NCI-H82 treated with DMSO at 0.1 percent for 48 hours (cell line): ENCODE results near the gene FAM83G.
"Not testable (repeated sequence)": the region's sequence is repeated elsewhere in the genome, so short reads cannot be mapped to it uniquely, and the experiment has no call there.

Experiments
- DNase-seq: peaks from one replicate; lab custom pipeline; 2025; ENCODE audit not compliant: unreplicated experiment; lab: John Stamatoyannopoulos, UW

The FAM83G gene

DNA sequence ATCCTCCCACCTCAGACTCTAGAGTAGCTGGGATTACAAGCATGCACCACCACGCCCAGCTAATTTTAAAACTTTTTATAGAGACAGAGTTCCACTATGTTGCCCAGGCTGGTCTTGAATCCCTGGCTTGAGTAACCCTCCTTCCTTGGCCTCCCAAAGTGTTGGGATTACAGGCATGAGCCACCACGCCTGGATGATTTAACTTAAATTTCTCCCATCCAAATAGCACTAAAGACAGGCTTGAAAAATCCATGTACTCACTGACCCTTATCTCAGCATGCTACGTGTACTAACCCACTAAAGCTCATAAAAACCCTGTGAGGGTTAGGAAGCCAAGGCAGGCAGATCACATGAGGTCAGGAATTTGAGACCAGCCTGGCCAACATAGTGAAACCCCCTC is 48.0 kb downstream of the FAM83G start:
- DNase-seq, result no peak

DNA sequence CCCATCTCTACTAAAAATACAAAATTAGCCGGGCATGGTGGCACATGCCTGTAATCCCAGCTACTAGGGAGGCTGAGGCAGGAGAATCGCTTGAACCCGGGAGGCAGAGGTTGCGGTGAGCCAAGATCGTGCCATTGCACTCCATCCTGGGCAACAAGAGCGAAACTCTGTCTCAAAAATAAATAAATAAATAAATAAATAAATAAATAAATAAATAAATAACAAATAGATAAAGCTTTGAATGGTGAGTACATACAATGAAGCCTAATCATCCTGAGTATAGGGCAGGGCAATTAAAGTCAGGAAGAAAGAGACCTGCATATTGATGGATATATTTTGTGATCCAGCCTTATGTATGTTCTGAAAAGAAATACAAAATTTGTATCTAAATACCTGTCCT is 48.5 kb downstream of the FAM83G start:
- DNase-seq, result not testable (repeated sequence)

DNA sequence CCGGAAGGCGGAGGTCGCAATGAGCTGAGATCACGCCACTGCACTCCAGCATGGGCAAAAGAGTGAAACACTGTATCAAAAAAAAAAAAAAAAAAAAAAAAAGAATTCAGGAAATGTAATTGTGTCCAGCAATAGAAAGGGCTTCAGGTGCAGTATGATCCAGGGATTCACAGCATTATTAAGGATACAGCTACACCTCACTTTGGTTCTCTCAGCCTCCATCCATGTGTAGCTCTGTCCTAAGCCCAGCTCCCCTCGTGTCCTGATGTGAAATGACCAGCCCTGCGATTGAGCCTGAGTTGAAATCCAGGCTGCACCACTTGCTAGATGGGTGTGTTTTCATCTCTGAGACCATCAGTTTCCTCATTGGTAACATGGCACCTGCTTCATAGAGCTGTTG is 49.6 kb downstream of the FAM83G start:
- DNase-seq, result no peak

DNA sequence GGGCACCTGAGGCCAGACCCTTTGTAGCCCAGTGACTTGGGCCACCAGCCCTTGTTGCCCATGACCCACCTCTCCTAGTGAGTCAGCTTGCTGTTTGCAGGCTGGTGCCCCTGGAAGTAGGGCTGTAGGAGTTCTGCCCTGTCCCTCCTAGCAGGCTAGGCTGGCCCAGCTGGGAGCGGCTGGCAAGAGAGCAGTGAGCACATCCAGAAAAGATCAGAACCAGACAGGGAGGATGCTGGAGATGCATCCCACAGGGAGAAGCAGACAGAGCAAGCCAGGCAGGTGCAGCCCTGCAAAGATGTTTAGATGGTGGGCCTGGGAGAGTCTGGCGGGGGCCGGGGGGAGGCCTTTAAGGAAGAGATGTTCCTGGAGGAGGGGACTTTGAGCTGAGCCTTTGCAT is 50.2 kb downstream of the FAM83G start:
- no peak for DNase-seq

DNA sequence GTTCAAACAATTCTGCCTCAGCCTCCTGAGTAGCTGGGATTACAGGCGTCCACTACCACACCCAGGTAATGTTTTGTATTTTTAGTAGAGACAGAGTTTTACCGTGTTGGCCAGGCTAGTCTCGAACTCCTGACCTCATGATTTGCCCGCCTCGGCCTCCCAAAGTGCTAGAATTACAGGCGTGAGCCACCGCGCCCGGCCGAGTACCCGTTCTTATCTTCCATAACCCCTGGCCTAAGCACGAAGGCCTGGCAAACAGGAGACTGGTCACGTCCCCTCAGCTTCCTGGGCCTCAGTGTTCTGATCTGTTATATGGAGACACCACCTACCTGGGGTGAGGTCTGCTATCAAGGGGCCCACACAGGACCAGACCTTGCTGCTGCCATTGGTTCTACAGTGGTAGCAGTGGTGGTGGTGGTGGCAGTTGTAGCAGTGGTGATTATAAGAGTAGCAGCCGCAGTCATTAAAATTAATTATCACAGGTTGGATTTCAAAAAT is 51.3 kb downstream of the FAM83G start:
- DNase-seq, result no peak

DNA sequence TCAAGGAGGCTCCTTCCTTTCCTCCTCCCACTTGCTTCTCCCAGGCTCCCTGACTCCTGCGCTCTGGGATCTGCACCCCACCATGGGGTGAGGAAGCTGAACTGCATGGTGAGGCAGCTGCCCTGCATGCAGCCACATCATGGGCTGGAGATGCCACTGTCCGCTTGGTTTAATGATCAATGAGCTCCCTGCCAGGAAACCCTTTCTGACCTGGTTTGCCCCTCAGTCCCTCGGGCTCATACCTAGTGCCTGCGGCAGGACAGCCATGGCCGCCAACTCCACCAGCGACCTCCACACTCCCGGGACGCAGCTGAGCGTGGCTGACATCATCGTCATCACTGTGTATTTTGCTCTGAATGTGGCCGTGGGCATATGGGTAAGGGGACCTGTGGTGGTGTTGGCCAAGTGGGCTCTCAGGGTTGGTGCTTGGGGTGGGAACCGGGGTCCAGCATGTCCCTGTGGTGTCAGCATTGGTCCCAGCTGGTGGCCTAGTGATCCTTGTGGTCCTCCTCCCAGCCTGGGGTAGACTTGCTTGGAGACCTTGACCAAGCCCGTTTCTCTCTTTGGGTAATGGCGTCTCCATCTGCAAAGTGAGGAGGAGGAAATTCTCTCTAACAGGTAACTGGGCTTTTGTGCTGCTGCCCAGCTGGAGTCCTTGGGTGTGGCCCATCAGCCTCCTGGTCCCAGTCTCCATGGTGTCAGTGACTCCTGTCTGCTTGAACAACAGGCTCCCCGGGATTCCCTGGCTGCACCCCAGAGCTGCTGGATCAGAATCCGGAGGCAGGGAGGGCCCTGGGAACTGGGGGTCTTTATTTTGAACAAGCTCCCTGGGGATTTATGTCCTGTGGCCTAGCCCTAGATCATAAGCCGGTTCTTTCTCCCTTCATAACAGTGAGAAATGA is 52.4 kb downstream of the FAM83G start, which contains the start of gene SLC5A10:
Gene SLC5A10 (plus strand): TSS at position 225 of the 902 bp plus-strand sequence. CDS start 41 bp downstream, at position 266.
- no peak for DNase-seq

DNA sequence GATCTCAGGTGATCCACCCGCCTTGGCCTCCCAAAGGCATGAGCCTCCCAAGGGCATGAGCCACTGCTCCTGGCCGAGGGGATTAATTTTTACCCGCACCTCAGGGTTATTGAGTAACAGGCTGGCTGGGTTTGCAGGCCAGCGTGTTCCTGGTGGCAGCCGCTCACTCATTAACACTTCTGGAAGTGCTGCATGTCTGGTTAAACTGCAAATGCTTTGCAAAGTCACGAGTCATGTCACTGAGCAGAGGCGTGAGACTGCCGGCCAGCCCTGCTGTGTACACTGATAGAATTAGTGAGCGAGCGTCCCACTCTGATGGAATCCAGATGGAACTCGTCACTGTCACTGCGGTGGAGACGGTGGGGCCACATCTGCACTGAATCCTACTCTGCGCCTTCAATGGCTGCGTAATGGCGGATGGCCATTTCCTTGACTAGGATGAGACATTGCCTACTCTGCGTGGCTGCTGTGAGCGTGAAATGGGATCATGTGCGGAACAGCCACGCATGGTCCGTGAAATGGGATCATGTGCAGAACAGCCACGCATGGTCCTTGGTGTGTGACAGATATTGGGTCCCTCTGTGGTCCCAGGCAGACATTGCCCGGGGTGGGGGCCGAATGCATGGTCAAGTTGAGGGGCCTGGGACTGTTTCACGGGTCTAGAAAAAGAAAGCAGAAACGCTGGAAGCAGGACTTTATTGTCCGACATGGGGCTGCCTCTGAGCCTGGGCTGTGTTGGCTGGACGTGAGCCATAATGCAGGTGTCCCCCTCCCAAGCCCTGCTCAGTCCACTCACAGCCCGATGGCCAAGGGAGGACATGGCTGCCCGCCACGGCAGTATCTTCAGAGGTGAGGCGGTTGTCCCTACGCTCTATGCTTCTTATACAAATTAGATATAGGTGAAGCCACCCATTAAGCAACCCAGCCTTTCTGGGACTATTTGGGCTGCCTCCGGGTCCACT is 53.3 kb downstream of the FAM83G start:
- no peak for DNase-seq

DNA sequence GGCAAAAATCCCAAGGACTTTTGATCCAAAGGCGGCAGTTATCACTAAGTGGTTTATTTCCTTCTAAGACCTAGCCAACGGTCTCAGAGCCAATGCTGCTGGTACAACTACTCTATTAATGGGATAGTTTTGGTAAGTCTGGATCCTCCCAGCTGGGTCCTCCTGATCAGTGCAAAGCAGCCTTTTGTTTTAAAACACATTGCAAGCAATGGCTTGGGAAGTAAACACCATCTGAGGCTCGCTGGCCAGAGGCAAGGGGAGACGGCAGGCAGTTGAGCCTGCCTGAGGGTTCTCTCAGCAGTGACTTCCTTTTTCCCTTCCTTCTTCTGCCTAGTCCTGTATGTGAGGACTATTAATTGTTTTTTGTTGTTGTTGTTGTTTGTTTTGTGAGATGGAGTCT is 54.2 kb downstream of the FAM83G start:
- DNase-seq, result no peak

DNA sequence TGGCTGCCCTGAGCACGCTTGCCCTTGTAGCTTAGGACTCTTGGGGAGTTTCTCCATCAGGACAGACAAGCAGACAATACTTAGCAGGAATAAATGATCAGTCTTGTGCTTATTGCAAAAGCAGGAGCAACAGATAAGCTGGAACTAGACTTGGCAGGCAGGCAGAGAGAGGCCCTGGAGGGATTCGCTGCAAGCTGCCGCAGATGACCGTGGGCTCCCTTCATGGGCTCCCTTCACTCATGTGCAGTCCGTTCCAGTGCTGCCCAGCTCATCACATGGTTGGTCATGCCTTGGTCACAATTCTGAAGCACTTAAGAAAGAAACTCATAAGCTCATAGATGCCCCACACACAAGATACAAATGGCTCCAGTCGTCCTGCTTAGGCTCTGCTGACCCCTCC is 55.0 kb downstream of the FAM83G start:
- no peak for DNase-seq

DNA sequence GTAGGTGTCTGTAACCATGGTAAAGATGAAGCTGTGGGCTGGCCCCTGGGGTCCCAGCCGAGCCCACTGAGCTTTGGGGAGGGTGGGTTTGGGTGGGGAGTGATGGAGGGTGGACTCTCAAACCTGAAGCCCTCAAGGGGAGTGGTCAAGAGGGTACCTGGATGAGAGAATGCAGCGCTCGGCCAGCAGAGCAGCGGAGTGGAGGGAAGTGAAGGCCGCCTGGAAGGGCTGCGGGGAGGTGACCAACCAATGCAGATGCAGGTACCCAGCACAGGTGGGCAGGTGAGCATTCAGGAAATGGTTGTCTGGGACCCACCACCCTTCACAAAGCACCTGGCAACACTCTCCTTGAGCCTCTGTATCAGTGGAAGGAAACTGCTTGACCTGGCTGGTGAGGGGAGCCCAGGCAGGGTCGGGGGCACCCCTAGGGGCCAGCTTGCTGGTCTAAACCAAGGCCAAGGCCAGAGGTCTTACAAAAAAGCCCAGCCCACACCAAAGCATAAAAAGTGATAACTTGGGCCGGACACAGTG is 56.0 kb downstream of the FAM83G start:
- DNase-seq, result no peak

DNA sequence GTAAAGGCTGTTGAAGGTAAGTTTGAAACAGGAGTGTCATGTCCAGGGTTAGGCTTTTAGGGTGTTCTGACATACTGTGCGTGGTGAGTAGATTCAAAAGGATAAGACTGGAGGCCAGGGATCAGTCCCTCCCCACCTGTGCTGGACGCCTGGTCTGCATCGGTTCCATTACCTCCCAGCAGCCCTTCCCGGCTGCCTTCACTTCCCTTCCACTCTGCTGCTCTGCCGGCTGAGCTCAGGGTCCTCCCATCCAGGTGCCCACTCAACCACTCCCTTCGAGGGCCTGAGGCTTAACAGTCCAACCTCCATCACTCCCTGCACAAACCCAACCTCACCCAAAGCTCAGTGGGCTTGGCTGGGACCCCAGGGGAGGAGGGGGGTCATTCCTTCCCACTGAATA is 56.7 kb downstream of the FAM83G start:
- no peak for DNase-seq

DNA sequence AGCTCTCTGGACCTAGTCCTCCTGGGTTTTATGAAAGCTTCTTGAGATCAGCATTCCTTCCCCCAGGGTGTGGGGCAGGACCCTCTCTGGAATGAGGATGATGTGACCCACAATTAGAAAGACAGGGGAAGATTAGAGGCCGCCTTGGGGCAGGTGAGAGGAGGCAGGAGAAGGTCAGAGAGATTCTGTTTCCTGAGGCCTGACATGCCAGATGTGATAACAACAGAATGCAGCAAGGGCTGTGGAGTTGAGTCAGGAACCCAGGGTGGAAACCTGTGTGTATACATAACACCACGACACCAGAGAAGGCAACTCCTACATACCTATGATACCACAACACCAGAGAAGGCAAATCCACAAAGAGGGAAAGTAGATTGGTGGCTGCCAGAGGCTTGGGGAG is 58.0 kb downstream of the FAM83G start:
- no peak for DNase-seq

DNA sequence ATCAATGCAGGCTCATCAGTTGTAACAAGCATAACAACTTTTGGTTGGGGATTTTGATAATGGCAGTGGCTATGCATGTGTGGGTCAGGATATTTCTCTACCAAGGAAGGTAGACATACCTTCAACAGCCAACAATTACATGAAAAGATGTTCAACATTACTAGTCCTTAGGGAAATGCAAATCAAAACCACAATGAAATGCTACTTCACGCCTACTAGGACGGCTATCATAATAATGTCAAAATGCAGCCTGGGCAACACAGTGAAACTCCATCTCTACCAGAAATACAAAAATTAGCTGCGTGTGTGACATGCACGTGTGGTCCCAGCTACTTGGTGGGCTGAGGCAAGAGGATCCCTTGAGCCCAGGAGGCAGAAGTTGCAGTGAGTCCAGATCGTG is 59.9 kb downstream of the FAM83G start:
- DNase-seq, result no peak

DNA sequence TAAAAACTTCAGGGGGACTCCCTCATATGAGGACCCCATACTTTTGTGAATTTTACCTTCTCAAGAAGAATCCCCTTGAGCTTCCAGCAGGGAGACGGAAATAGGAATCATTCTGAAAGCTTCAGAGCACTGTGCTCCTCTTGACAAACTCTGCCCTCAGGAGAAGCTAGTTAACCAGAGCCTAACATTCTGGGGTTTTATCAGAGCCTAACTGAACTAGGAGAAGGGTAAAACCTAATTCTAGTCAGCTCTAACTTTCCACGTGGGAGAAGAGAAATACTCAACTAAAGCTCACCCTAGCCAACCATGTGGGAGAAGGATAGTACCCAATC is 65.9 kb downstream of the FAM83G start:
- DNase-seq, result no peak

DNA sequence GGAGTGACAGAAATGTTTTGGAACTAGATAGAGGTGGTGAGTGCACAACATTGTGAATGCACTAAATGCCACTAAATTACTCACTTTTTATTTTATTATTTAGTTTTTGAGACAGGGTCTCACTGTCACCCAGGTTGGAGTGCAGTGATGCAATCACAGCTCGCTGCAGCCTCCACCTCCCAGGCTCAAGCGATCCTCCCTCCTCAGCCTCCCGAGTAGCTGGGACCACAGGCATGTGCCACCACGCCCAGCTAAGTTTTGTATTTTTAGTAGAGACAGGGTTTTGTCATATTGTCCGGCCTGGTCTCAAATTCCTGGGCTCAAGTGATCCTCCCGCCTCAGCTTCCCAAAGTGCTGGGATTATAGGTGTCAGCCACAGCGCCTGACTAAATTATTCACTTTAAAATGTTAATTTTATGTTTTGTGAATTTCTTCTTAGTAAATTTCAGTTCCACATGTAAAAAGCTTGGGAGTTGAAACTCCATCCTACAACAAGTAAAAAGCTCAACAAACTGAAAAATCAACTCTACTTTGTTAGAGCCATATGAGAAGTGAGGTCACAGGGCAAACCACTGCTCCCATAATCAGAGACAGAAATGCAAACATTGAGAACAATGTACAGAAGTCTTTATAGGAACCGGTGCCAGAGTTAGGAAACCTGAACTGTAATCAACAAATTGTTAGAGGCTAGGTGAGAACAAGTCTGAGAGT is 66.4 kb downstream of the FAM83G start:
- no peak for DNase-seq

DNA sequence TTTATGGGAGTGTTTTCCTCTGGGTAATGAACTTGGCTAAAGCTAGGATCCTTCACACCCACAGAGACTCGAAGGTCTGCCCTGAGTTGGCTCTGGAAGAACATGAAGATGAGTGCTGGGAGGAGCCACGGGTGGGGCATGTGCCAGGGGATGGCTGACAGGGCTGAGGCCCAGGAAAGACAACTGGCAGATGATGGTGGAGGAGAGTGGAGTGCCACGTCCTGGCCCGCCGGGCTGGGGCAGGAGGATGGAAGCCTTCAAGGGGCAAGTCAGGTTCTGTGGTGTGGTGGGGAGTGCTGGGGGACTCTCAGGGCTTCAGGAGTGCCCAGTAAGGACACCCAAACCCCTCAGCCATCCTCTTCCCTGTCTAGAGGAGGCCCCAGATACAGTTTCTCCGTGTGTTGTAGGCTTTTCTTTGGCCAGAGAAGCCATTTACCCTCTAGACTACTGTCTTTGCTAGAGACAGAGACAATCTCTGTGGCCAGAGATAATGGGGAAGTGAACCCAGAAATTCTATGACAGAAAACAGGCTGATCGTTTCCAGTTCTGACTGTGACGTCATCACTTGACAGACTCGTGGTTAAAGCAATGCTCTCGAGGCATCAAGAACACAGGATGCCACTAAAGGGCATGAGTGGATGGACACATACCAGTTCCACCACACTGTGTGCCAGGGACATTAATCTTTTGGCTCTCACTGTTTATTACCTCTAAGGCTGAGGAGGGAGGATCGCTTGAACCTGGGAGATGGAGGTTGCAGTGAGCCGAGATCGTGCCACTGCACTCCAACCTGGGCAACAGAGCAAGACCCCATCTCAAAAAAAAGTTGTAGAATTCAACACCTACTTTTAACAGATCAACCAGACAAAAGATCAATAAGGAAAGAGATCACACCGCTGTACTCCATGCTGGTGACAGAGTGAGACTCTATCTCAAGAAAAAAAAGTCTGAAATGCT is 71.2 kb downstream of the FAM83G start:
- DNase-seq, result no peak

DNA sequence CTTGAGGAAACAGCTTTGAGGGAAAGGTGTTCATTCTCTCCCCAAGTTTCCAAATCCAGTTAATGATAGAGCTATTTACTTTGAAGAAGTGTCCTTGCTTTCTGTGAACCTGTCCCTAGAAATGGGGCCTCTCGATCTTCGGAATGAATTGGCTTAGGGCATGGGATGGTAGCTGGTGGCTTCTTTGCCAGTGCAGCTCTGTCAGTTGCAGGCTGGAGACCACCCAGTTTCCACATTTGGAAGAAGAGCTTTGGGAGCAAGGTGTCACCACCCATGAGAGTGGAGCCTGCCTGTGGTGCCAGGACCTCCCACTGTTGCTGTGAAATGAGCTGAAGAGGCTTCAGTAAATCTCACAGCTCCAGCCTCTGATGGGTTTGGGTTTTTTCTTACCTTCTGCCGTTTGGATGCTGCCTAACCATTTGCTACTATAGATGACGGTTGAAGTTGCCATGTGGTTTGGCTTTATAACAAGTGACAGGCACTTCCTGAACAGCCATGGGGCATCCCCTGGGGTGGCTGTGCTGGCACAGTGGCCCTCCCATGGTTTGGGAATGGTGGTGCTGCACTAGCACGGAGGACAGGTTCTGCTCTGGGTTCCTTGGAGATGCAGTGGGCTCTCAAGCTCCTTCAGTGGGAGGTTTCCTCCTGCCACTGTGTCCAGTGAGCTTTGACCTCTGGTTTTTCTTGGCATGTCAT is 72.1 kb downstream of the FAM83G start:
- no peak for DNase-seq

DNA sequence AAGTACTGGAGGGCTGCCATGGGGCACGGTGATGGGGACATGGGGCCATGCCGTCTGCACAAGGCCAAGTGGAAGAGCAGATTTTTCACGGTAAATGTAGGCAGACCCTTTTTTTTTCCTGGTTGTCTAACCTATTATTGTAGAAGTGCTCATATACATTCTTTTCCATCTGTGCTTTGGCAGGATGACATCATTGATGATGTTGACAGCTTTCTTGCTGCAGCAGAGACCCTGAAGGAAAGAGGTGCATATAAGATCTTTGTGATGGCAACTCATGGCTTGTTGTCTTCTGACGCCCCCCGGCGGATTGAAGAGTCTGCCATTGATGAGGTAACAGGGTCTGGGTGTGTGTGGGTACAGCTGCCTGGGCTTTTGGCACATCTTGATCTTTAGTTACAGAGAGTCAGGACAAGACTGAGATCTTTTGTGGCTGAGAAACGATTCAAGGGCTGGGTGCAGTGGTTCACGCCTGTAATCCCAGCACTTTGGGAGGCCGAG is 75.9 kb downstream of the FAM83G start:
- DNase-seq, result no peak

DNA sequence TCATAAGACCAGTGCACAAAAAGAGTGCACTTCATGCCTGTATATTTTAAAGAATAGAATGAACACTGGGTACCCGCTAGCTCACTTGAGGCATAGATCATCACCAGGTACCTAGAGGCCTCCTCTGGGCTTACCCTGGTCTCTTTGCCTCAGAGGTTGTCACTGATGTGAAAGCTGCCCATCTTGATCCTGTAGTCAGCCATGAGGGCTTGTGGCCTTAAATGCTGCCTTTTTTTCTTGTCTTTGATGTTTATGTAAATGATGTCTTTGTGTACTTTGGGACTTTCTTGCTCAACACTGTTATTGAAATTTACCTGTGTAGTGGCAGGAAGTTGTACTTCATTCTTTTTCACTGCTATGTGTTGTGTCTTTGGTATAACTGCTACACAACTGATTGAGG is 79.4 kb downstream of the FAM83G start:
- DNase-seq, result no peak
